GM23338 (cell line): Measurements from ENCODE around the gene CD300C. TPM values are rescaled to one million over a fixed set of nuclear protein-coding genes. Genes with fewer than 3 reads are reported as not detected.

Source experiments
- ATAC-seq: fragments of 200-7000 bp; cut with Tn5 transposase; 3 replicates; pipeline ENCODE4 v1.9.1; 2020
- DNase-seq: peaks from one replicate; pipeline ENCODE4 v3.0.0-alpha.2; 2015; ENCODE audit warnings: low spot score
- H2AFZ ChIP-seq: fragments of 200-600 bp; sonication (generic); 2 replicates; pipeline ENCODE4 v1.8.0; 2016; ENCODE audit warnings: antibody characterized with exemption, mild to moderate bottlenecking, moderate library complexity
- H3F3A ChIP-seq: fragments of 200-600 bp; sonication (generic); replicated peaks from 2 replicates; pipeline ENCODE4 v1.8.0; 2017; ENCODE audit warnings: antibody characterized with exemption, mixed run types, low read depth
- H3K27ac ChIP-seq: fragments of 200-600 bp; sonication (generic); 2 replicates; pipeline ENCODE4 v1.6.1; 2016; ENCODE audit warnings: low read depth
- H3K27me3 ChIP-seq: fragments of 200-600 bp; sonication (generic); 2 replicates; pipeline ENCODE4 v1.8.0; 2016; ENCODE audit warnings: mild to moderate bottlenecking, mixed run types, moderate library complexity; ENCODE audit not compliant: insufficient read depth
- H3K36me3 ChIP-seq: fragments of 200-600 bp; sonication (generic); 2 replicates; pipeline ENCODE4 v1.8.0; 2016; ENCODE audit warnings: mild to moderate bottlenecking; ENCODE audit not compliant: insufficient read depth
- H3K4me1 ChIP-seq: fragments of 200-600 bp; sonication (generic); 2 replicates; pipeline ENCODE4 v1.8.0; 2016; ENCODE audit warnings: mild to moderate bottlenecking, moderate library complexity; ENCODE audit not compliant: insufficient read depth
- H3K4me2 ChIP-seq: fragments of 200-600 bp; sonication (generic); 2 replicates; pipeline ENCODE4 v1.7.1; 2017; ENCODE audit warnings: mixed run types
- H3K4me3 ChIP-seq: fragments of 200-600 bp; sonication (generic); 2 replicates; pipeline ENCODE4 v1.6.1; 2016; ENCODE audit warnings: mixed run types
- H3K79me2 ChIP-seq: fragments of 200-600 bp; sonication (generic); replicated peaks from 2 replicates; pipeline ENCODE4 v1.8.0; 2017; ENCODE audit warnings: mild to moderate bottlenecking; ENCODE audit not compliant: insufficient read depth
- H3K9me2 ChIP-seq: fragments of 200-600 bp; sonication (generic); 2 replicates; pipeline ENCODE4 v1.8.0; 2017; ENCODE audit not compliant: insufficient read depth
- H4K20me1 ChIP-seq: fragments of 200-600 bp; sonication (generic); replicated peaks from 2 replicates; pipeline ENCODE4 v1.8.0; 2017; ENCODE audit warnings: mild to moderate bottlenecking; ENCODE audit not compliant: insufficient read depth
- H3K27ac Mint-ChIP-seq: 2 replicates; pipeline ENCODE4 v1.8.0; 2020; ENCODE audit warnings: inconsistent platforms, mild to moderate bottlenecking, moderate library complexity, mixed read lengths
- H3K27me3 Mint-ChIP-seq: 3 replicates; pipeline ENCODE4 v1.8.0; 2022; ENCODE audit warnings: low read depth, mild to moderate bottlenecking, moderate library complexity, mixed read lengths, inconsistent platforms; ENCODE audit not compliant: insufficient read depth, poor library complexity
- H3K36me3 Mint-ChIP-seq: 3 replicates; pipeline ENCODE4 v1.8.0; 2021; ENCODE audit warnings: low read depth, mild to moderate bottlenecking, inconsistent platforms, moderate library complexity, mixed read lengths
- H3K4me1 Mint-ChIP-seq: 3 replicates; pipeline ENCODE4 v1.8.0; 2020; ENCODE audit warnings: mild to moderate bottlenecking, inconsistent platforms, mixed read lengths
- H3K4me3 Mint-ChIP-seq: 3 replicates; pipeline ENCODE4 v1.8.0; 2021; ENCODE audit warnings: moderate library complexity, mild to moderate bottlenecking, inconsistent platforms, mixed read lengths
- H3K9me3 Mint-ChIP-seq: 3 replicates; pipeline ENCODE4 v1.8.0; 2020; ENCODE audit warnings: moderate library complexity, mild to moderate bottlenecking, inconsistent platforms, mixed read lengths
- CREB1 ChIP-seq: fragments of 250-450 bp; sonication (Bioruptor Pico); IDR thresholded peaks from 2 replicates; pipeline ENCODE4 v1.5.0; 2020; ENCODE audit warnings: low read depth, mild to moderate bottlenecking, moderate library complexity
- CTCF ChIP-seq, 2 experiments: fragments of 200-600 bp in 1 of 2; sonication (generic) in 1 of 2; conservative IDR thresholded peaks; 2 replicates each; pipeline versions ENCODE4 v1.5.1 to v1.6.1; 2016 to 2017; ENCODE audit warnings: antibody characterized with exemption in 2 of 2, low read depth in 2 of 2, mild to moderate bottlenecking in 2 of 2, moderate library complexity in 1 of 2
- ETS1 ChIP-seq: IDR thresholded peaks from 2 replicates; pipeline ENCODE4 v1.6.1; 2016; ENCODE audit warnings: antibody characterized with exemption
- EZH2phosphoT487 ChIP-seq: fragments of 200-600 bp; sonication (generic); IDR thresholded peaks from one replicate; pipeline ENCODE4 v1.8.1; 2018; ENCODE audit warnings: antibody characterized with exemption; ENCODE audit not compliant: unreplicated experiment
- ZNF114 ChIP-seq: fragments of 250-450 bp; sonication (Bioruptor Pico); IDR thresholded peaks from 2 replicates; pipeline ENCODE4 v1.5.0; 2020; ENCODE audit warnings: mild to moderate bottlenecking, moderate library complexity
- polyA plus RNA-seq: library from polyadenylated mRNA; unstranded; fragments of >200 nt; fragmentation: Nextera tagmentation; extraction: Ambion mirVana; gene quantifications from 2 replicates; pipeline ENCODE4 v1.2.1, GENCODE V29; 2016
- total RNA-seq: library from RNA; depleted of rRNA; stranded (reverse); fragments of >200 nt; shearing (Covaris generic); gene quantifications from 2 replicates; pipeline ENCODE4 v1.2.3, GENCODE V29; 2014
- TF ChIP-seq, protein P1 (sequence below): fragments of 250-450 bp; sonication (Bioruptor Pico); IDR thresholded peaks from 2 replicates; pipeline ENCODE4 v1.5.0; 2020; ENCODE audit warnings: mild to moderate bottlenecking, moderate library complexity

Gene CD300C
- total and polyA plus RNA-seq, 2 experiments from 2014 or later = not detected

DNA sequence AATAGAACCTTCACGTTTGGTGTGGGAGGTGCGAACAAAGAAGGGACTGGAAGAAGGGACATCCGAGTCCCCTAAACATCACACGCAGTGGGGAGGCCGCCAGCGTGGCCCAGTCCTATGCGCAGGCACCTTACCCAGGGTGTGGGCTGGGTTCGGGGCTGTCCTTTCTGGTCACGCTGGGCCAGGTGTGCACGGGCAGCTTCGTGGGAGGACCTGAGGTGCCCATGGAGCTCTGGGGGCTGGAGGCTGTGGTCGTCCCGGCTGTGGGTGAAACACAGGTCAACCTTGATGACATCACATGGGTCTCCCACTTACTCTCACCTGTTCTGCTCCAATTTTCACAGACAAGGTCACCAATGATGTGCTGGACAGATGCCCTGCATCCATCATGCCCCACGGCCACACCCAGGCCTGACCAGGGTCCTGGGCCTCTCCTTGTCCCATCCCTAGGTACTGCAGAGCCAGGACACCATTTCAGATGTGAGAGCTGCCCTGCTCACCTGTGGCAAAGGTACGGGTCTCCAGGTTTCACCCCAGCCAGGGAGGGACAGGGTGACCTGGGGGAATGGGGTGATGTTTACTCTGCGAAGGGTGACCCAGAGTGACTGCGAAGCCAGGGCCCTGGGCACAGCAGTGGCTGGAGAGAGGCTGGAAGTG lies 3.1 kb downstream of the CD300C start (continued):
- TF ChIP-seq, protein P1, sequence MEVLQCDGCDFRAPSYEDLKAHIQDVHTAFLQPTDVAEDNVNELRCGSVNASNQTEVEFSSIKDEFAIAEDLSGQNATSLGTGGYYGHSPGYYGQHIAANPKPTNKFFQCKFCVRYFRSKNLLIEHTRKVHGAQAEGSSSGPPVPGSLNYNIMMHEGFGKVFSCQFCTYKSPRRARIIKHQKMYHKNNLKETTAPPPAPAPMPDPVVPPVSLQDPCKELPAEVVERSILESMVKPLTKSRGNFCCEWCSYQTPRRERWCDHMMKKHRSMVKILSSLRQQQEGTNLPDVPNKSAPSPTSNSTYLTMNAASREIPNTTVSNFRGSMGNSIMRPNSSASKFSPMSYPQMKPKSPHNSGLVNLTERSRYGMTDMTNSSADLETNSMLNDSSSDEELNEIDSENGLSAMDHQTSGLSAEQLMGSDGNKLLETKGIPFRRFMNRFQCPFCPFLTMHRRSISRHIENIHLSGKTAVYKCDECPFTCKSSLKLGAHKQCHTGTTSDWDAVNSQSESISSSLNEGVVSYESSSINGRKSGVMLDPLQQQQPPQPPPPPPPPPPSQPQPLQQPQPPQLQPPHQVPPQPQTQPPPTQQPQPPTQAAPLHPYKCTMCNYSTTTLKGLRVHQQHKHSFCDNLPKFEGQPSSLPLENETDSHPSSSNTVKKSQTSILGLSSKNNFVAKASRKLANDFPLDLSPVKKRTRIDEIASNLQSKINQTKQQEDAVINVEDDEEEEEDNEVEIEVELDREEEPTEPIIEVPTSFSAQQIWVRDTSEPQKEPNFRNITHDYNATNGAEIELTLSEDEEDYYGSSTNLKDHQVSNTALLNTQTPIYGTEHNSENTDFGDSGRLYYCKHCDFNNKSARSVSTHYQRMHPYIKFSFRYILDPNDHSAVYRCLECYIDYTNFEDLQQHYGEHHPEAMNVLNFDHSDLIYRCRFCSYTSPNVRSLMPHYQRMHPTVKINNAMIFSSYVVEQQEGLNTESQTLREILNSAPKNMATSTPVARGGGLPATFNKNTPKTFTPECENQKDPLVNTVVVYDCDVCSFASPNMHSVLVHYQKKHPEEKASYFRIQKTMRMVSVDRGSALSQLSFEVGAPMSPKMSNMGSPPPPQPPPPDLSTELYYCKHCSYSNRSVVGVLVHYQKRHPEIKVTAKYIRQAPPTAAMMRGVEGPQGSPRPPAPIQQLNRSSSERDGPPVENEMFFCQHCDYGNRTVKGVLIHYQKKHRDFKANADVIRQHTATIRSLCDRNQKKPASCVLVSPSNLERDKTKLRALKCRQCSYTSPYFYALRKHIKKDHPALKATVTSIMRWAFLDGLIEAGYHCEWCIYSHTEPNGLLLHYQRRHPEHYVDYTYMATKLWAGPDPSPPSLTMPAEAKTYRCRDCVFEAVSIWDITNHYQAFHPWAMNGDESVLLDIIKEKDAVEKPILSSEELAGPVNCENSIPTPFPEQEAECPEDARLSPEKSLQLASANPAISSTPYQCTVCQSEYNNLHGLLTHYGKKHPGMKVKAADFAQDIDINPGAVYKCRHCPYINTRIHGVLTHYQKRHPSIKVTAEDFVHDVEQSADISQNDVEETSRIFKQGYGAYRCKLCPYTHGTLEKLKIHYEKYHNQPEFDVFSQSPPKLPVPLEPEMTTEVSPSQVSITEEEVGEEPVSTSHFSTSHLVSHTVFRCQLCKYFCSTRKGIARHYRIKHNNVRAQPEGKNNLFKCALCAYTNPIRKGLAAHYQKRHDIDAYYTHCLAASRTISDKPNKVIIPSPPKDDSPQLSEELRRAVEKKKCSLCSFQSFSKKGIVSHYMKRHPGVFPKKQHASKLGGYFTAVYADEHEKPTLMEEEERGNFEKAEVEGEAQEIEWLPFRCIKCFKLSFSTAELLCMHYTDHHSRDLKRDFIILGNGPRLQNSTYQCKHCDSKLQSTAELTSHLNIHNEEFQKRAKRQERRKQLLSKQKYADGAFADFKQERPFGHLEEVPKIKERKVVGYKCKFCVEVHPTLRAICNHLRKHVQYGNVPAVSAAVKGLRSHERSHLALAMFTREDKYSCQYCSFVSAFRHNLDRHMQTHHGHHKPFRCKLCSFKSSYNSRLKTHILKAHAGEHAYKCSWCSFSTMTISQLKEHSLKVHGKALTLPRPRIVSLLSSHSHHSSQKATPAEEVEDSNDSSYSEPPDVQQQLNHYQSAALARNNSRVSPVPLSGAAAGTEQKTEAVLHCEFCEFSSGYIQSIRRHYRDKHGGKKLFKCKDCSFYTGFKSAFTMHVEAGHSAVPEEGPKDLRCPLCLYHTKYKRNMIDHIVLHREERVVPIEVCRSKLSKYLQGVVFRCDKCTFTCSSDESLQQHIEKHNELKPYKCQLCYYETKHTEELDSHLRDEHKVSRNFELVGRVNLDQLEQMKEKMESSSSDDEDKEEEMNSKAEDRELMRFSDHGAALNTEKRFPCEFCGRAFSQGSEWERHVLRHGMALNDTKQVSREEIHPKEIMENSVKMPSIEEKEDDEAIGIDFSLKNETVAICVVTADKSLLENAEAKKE = no peak
- TF ChIP-seq ZNF114 (CRISPR knock-in tag) = no peak
- no peak for TF ChIP-seq CREB1 (CRISPR knock-in tag)
- no peak for TF ChIP-seq EZH2phosphoT487

GRCh38 chr17:74542166-74542565 lies 3.7 kb downstream of the CD300C start:
- Mint-ChIP-seq H3K27me3 (peaks cover 17% of the 10 kb centered on the region), H3K4me1 (no peaks in the 10 kb centered on the region; the same call in 2 of the 3 replicates), H3K9me3 (no peaks in the 10 kb centered on the region; the same call in 2 of the 3 replicates), H3K36me3 (no peaks in the 10 kb centered on the region), H3K4me3 (no peak overlapping the region), H3K27ac (no peak overlapping the region)
- H3K27ac ChIP-seq = no peak overlapping the region
- no peaks in the 10 kb centered on the region for H3F3A ChIP-seq
- no peaks in the 10 kb centered on the region for H3K79me2 ChIP-seq
- no peak overlapping the region for H3K4me2 ChIP-seq
- H3K4me1 ChIP-seq = no peaks in the 10 kb centered on the region
- no peak for ATAC-seq
- H2AFZ ChIP-seq = no peak overlapping the region
- no peak overlapping the region for H3K4me3 ChIP-seq
- H3K27me3 ChIP-seq = no peaks in the 10 kb centered on the region
- H3K36me3 ChIP-seq = no peaks in the 10 kb centered on the region
- no peaks in the 10 kb centered on the region for H3K9me2 ChIP-seq
- H4K20me1 ChIP-seq = no peaks in the 10 kb centered on the region
- no peak for DNase-seq
- TF ChIP-seq ETS1 = no peak
- TF ChIP-seq, protein P1 = no peak
- no peak for TF ChIP-seq CTCF (conservative IDR thresholded peaks at IDR 0.05; ENCODE audit: low read depth in 2 of 2)
